Activated naive CD8-positive, alpha-beta T cell treated with anti-CD3 and anti-CD28 coated beads, Interleukin-2, amount 10 ng/mL, durations not matched to agents 7 days and 5 days (primary cell): ENCODE data around the gene HDHD5. TPM values are rescaled to one million over a fixed set of nuclear protein-coding genes. Genes with fewer than 3 reads are reported as not detected.

ENCODE experiments used
- ATAC-seq: fragments of 150-1000 bp; cut with Tn5 transposase; one replicate; pipeline ENCODE4 v1.10.0; 2021; ENCODE audit warnings: low read depth, moderate library complexity
- POLR2A ChIA-PET: fragments of 350-600 bp; sonication (Branson Sonifier 250); formaldehyde crosslinking; loops from one replicate; lab custom pipeline; 2021; ENCODE audit warnings: antibody characterized with exemption; lab: Charles Lee
- DNase-seq: peaks from one replicate; pipeline ENCODE4 v3.0.0; 2021
- H3K27ac Mint-ChIP-seq: one replicate; pipeline ENCODE4 v1.8.0; 2022; ENCODE audit warnings: mild to moderate bottlenecking, mixed read lengths
- H3K27me3 Mint-ChIP-seq: one replicate; pipeline ENCODE4 v1.8.0; 2022; ENCODE audit warnings: mild to moderate bottlenecking, moderate library complexity, mixed read lengths
- H3K36me3 Mint-ChIP-seq: one replicate; pipeline ENCODE4 v1.8.0; 2021; ENCODE audit warnings: mild to moderate bottlenecking, mixed read lengths
- H3K4me1 Mint-ChIP-seq: one replicate; pipeline ENCODE4 v1.8.0; 2021; ENCODE audit warnings: mixed read lengths
- H3K4me3 Mint-ChIP-seq: one replicate; pipeline ENCODE4 v1.8.0; 2022; ENCODE audit warnings: mild to moderate bottlenecking, moderate library complexity, mixed read lengths
- H3K9me3 Mint-ChIP-seq: one replicate; pipeline ENCODE4 v1.8.0; 2021; ENCODE audit warnings: mixed read lengths
- total RNA-seq, 2 experiments: library from RNA; stranded (reverse); gene quantifications; one replicate each; pipeline ENCODE4 v1.2.3, GENCODE V29; 2021

The HDHD5 gene
- total RNA-seq, 2 experiments from 2014 or later, result 33.7 to 34.7 TPM

DNA sequence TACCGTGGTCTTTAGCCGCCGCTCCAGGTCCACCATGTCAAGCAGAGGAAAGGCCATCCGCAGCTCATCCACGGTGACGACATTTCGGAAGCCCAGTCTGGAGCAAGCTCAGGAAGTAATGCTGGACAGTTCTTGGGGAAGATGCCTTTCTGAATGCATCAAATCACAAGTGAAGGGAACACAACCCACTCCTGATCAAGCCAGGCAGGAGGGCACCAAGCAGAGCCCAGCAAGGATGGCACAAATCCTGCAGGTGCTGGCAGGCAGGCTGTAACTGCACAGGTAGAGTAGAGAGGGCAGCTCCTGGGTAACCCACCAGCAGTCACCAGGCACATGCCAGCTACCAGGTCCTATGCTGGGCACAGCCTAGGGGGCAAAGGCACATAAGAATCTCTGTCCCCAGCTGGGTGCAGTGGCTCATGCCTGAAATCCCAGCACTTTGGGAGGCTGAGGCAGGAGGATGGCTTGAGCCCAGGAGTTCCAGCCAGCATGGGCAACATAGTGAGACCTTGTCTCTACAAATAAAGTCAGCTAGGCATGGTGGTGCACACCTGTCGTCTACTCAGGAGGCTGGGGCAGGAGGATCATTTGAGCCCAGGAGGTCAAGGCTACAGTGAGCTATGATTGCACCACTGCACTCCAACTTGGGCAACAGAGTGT lies 13.9 kb downstream of the HDHD5 start:
- ATAC-seq (no peak), DNase-seq (no peak)
- no peak overlapping the region for H3K27ac Mint-ChIP-seq
- POLR2A ChIA-PET, result no interaction called here
- no peak overlapping the region for H3K4me3 Mint-ChIP-seq
- H3K36me3 Mint-ChIP-seq, result peaks cover 12% of the 10 kb centered on the region
- no peaks in the 10 kb centered on the region for H3K27me3 Mint-ChIP-seq
- H3K9me3 Mint-ChIP-seq, result no peaks in the 10 kb centered on the region
- peaks cover 10% of the 10 kb centered on the region for H3K4me1 Mint-ChIP-seq

DNA sequence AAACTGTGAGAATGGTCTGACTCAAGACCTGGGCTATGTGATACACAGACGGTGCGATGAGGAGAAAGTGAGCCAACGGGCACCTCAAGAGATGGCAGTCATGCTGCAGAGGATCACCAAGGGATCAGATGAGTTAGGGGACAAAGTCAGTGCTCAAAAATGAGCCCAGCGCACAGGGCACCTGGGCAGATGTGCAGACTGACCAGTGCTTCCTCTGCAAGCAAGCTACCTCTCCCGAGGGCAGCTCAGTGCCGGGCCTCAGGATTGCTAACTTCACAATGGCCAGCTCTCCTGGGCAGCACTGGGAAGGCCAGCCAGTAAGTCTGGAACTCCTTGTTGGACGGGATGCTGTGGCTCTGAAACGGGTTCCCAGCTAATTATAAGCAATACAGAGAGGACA lies 15.3 kb downstream of the HDHD5 start:
- POLR2A ChIA-PET, result no interaction called here

DNA sequence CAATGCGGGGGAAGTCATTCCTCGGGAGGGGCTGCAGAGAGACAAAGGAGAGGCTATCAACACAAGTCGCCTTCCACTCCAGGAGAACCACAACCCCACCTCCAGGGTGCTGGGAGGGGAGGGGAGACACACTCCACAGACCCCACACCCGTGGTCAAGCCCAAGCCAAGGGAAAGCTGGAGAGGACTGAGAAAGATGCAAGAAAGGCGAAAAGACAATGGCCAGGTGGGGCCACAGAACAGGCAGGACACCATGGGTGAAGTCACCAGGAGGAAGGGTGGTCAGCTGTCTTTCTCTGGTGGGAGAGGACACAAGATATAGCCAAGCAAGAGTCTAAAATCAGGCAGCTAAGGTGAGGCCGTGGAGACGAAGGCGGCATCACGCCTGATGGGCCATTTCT lies 16.0 kb downstream of the HDHD5 start:
- Mint-ChIP-seq H3K27me3 (no peaks in the 10 kb centered on the region), H3K9me3 (no peaks in the 10 kb centered on the region), H3K27ac (no peak overlapping the region), H3K4me1 (peaks cover 3% of the 10 kb centered on the region), H3K4me3 (no peak overlapping the region), H3K36me3 (peaks cover 12% of the 10 kb centered on the region)
- no peak for DNase-seq
- POLR2A ChIA-PET, result no interaction called here
- ATAC-seq, result no peak

More for the DNA sequence above, 15.3 kb downstream of the HDHD5 start:
- Mint-ChIP-seq H3K27me3 (no peaks in the 10 kb centered on the region), H3K36me3 (peaks cover 12% of the 10 kb centered on the region), H3K9me3 (no peaks in the 10 kb centered on the region), H3K4me3 (no peak overlapping the region), H3K4me1 (peaks cover 7% of the 10 kb centered on the region), H3K27ac (no peak overlapping the region)
- DNase-seq, result no peak
- no peak for ATAC-seq

DNA sequence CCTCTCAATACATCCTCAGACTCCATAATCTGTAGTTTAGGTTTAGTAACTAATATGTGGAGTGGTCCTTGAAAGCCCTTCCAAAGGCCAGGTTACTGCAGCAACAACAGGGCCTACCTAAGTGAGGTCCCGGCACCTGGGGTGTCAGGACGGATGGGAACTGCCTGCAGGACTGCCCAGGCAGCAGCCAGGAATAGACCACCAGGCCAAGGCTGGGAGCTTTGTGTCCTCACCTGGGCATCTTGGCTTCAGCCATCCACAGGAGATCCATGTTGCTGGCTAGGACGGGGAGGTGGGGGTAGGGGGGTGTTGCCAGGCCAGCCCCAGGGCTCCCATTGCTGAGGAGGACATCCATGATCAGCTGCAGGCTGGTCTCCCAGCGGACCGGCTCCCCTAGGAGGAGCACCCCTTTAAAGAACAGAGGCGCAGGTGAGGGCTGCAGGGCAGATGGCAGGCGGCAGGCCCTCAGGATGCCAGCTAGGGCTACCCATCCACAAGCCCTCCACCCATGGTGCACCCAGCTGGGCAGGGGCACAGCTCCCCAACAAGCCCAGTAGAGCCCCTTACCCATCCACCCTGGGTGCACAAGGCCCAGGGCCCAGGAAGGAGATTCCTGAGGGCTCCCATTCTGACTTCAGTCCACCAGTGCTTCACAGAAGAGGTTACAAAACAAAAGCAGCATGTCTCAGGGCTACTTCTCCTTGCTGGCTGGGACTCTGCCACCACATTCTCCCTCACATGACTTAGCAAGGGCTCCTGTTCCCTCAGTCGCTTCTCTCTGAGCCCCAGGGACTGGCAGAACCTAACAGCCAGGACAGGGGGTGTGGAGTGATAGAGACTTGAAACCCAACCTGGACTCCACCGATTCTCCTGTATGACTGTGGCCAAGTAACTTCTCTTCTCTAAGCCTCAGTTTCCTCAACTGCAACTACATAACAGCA lies 18.0 kb downstream of the HDHD5 start:
- peaks cover 7% of the 10 kb centered on the region for H3K36me3 Mint-ChIP-seq
- POLR2A ChIA-PET, result interaction anchor here (0.6 kb wide), 1 partner anchor 27 kb away, joined by 4 read pairs; no protein-coding TSS in a partner anchor
- H3K9me3 Mint-ChIP-seq, result no peaks in the 10 kb centered on the region
- H3K4me1 Mint-ChIP-seq, result no peaks in the 10 kb centered on the region
- DNase-seq (no peak), ATAC-seq (no peak)
- no peak overlapping the region for H3K27ac Mint-ChIP-seq
- no peaks in the 10 kb centered on the region for H3K27me3 Mint-ChIP-seq
- no peak overlapping the region for H3K4me3 Mint-ChIP-seq

DNA sequence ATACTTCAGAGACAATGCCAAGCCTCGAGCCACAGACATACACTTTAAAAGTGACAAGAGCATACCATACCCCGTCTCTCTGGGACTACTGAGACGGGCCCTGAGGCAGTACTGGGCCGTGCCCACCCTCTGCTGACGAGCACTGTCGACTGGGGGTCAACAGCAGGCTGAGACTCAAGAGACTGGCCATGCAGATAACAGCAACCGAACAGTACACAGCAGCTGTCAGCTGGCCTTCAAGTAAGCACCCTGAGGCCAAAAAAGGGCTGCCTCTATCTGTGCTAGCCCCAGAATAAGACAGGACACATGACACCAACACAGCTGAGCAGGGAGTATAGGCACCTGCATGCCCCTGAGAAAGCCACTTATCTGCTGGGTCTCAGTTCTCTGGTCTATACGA lies 19.1 kb downstream of the HDHD5 start:
- no peaks in the 10 kb centered on the region for H3K9me3 Mint-ChIP-seq
- H3K4me3 Mint-ChIP-seq, result no peak overlapping the region
- POLR2A ChIA-PET, result no interaction called here
- no peaks in the 10 kb centered on the region for H3K27me3 Mint-ChIP-seq
- no peak overlapping the region for H3K27ac Mint-ChIP-seq
- H3K4me1 Mint-ChIP-seq, result no peaks in the 10 kb centered on the region
- peaks cover 7% of the 10 kb centered on the region for H3K36me3 Mint-ChIP-seq
- DNase-seq, result no peak
- no peak for ATAC-seq

DNA sequence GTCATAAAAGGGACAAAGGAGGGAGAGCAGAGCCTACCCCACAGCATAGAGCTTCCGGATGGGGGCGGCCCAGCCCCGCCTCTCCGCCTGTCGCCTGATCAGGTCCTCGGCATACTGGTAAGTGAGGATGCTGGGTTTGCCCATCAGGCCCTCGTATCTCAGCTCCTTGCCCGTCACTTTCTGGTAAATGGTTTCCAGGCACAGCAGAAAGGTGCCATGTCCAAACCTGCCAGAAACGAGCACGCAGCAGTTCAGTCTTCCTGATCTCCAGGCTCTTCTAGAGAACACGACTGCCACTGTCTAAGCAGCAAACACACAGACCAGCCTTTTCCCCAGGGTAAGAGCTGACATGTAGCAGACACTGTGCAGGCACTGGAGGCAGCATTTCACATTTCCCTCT lies 20.6 kb downstream of the HDHD5 start:
- ATAC-seq, result no peak
- no peak for DNase-seq
- Mint-ChIP-seq H3K9me3 (no peaks in the 10 kb centered on the region), H3K4me3 (no peak overlapping the region), H3K4me1 (no peaks in the 10 kb centered on the region), H3K27ac (no peak overlapping the region), H3K27me3 (no peaks in the 10 kb centered on the region), H3K36me3 (peaks cover 7% of the 10 kb centered on the region)
- POLR2A ChIA-PET, result no interaction called here

DNA sequence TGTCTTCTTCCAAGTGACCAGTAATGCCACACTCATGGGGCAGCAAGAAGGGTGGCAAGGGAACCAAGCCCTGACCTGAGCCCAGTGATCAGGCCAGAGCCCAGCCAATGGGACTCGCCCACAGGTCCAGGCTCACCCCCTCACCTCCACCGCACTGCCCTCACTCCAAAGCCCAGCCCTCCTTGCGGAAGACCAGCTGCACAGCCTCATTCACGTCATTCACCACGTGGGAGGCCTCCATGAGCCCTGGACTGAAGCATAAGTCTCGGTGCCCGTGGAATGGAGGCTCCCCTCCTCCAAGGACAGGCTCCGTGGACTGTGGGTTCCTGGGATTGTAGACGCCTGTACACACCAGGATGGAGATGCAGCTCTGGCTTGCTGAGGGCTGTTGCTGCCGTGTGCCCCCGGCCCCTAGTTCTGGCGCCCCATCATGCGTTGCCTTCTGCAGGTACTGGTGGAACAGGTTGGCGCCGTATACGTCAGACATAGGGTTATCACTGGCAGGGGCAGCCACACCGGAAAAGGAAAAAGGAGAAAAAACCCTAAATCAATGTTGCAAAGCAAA lies 21.1 kb downstream of the HDHD5 start:
- peaks cover 6% of the 10 kb centered on the region for H3K36me3 Mint-ChIP-seq
- no peaks in the 10 kb centered on the region for H3K4me1 Mint-ChIP-seq
- DNase-seq (no peak), ATAC-seq (no peak)
- H3K9me3 Mint-ChIP-seq, result no peaks in the 10 kb centered on the region
- H3K27ac Mint-ChIP-seq, result no peak overlapping the region
- H3K27me3 Mint-ChIP-seq, result no peaks in the 10 kb centered on the region
- no peak overlapping the region for H3K4me3 Mint-ChIP-seq
- POLR2A ChIA-PET, result no interaction called here

DNA sequence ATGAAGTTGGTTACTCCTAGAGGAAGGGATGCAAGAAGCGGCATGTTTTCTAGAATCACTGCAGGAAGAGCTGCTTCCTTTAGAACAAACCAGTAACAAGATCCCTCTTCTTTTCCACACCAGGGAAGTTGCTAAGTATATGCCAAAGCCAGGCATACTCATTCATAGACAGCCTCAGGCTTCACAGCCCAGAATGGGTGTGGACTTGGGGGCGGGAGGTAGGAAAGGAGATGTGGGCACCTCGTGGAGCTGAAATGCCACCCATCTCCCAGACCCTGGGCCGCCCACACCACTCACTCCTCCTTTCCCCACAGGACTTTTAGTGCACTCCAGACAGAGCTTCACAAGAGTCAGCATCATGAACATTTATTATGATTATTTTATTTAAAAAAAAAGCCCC lies 21.9 kb downstream of the HDHD5 start:
- H3K4me1 Mint-ChIP-seq, result no peaks in the 10 kb centered on the region
- POLR2A ChIA-PET, result no interaction called here
- no peak overlapping the region for H3K27ac Mint-ChIP-seq
- no peak overlapping the region for H3K4me3 Mint-ChIP-seq
- DNase-seq (no peak), ATAC-seq (no peak)
- H3K9me3 Mint-ChIP-seq, result no peaks in the 10 kb centered on the region
- H3K36me3 Mint-ChIP-seq, result peaks cover 6% of the 10 kb centered on the region
- no peaks in the 10 kb centered on the region for H3K27me3 Mint-ChIP-seq

DNA sequence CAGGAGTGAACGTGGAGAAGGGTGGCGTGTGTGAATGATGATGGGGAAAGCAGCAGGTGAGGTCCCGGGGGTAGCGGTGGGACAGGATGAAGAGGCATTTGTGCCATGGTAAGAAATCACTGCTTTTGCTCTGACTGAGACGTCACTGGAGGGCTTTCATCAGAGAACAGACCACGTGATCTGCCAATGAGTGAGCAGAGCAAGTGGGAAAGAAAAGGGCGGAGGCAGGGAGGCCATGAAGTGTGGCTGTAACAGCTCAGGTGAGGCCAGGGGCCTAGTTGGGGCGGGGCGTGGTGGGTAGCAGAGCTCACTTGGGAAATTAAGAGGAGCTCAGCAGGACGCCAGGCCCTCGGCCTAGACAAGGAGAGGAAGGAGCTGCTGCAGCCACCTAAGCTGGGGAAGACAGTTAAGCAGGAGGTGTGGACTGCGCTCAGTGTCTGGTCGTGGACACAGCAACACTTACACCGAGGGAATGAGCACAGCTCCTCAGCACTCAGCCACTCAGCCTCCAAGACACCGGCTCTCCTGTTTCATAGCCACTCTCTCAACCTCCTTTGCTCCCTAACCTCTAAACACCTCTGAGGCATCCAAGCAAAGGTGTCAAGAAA lies 23.8 kb downstream of the HDHD5 start:
- H3K4me3 Mint-ChIP-seq, result no peak overlapping the region
- H3K9me3 Mint-ChIP-seq, result no peaks in the 10 kb centered on the region
- H3K27me3 Mint-ChIP-seq, result no peaks in the 10 kb centered on the region
- peaks cover 3% of the 10 kb centered on the region for H3K36me3 Mint-ChIP-seq
- no peaks in the 10 kb centered on the region for H3K4me1 Mint-ChIP-seq
- DNase-seq (no peak), ATAC-seq (no peak)
- H3K27ac Mint-ChIP-seq, result no peak overlapping the region
- POLR2A ChIA-PET, result no interaction called here

DNA sequence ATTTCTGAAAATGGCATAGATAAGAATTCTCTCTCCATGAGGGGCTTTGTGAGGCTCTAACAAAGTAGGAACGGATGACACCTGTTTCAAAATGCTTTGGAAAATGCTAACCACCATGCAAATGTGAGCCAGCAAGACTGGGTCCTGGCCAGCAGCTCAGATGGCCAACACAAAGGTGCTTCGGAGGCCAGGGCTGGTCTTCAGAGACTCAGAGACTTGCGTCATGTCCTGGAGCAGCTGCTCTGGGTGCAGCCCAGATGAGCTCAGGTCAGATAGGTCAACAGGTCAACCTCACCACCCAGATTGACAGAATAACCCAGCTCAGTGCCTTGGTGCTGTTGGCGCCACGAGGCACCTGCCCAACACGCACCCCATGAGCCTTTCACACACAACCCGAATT lies 25.9 kb downstream of the HDHD5 start:
- peaks cover 2% of the 10 kb centered on the region for H3K36me3 Mint-ChIP-seq

DNA sequence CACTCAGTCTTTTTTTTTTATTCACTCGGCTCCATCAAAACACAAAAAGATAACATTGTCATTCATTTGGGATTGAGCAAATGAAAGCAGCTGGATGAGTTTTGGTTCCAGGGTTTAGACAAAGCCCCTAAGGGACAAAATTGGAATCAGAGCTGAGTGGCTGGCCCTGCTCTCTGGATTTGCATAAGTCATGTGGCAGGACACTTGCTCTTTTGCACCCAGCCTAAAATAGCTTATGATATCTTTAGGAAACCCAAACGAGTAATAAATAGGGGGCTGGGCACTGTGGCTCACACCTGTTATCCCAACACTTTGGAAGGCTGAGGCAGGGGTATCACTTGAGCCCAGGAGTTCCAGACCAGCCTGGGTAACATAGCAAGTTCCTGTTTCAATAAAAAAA lies 27.0 kb downstream of the HDHD5 start:
- POLR2A ChIA-PET, result no interaction called here
- Mint-ChIP-seq H3K9me3 (no peaks in the 10 kb centered on the region), H3K36me3 (peaks cover 2% of the 10 kb centered on the region), H3K27ac (no peak overlapping the region), H3K4me3 (no peak overlapping the region), H3K4me1 (no peaks in the 10 kb centered on the region), H3K27me3 (peaks cover 4% of the 10 kb centered on the region)
- DNase-seq (no peak), ATAC-seq (no peak)

More for the DNA sequence above, 25.9 kb downstream of the HDHD5 start:
- ATAC-seq (no peak), DNase-seq (no peak)
- POLR2A ChIA-PET, result no interaction called here
- H3K4me1 Mint-ChIP-seq, result no peaks in the 10 kb centered on the region
- no peak overlapping the region for H3K4me3 Mint-ChIP-seq
- no peaks in the 10 kb centered on the region for H3K9me3 Mint-ChIP-seq
- no peak overlapping the region for H3K27ac Mint-ChIP-seq
- H3K27me3 Mint-ChIP-seq, result no peaks in the 10 kb centered on the region

DNA sequence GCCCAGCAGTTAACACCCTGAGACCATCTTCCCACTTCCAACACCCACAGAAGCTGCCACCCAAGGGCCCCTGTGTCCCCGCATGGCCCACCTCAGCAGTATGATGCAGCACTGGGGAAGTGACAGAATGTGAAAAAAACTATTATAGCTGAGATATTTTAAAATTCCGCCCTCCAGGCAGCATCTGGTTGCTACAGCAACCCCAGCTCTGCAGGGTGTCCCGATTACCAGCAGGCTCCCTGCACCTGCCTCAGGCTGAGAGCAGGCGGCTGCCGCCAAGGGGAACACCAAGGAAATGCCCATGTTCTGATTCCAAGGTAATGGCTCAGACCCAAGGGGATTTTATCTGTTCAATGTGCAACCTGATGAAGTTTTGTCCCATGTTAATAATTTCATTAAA lies 27.4 kb downstream of the HDHD5 start:
- DNase-seq, result no peak
- POLR2A ChIA-PET, result no interaction called here
- H3K9me3 Mint-ChIP-seq, result no peaks in the 10 kb centered on the region
- H3K4me1 Mint-ChIP-seq, result no peaks in the 10 kb centered on the region
- peaks cover 4% of the 10 kb centered on the region for H3K27me3 Mint-ChIP-seq
- H3K27ac Mint-ChIP-seq, result no peak overlapping the region
- no peak for ATAC-seq
- H3K4me3 Mint-ChIP-seq, result no peak overlapping the region
- peaks cover 2% of the 10 kb centered on the region for H3K36me3 Mint-ChIP-seq

DNA sequence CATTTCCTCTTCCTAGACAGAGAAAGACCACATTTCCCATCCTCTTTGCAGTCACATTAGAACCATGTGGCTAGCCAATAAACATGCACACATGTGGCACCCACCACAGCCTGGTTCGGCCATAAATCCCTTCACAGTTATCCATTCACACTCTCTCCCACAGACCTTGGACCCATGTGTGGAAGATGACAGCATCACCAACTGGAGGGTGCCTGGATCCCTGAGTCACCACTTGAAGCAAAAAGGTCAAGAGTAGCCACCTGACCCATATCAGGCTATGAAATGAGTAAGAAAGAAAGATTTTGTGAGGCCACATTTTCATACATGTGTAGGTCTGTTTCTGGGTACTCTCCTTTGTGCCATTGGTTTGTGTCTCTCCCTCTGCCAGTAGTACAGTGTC lies 28.9 kb downstream of the HDHD5 start:
- Mint-ChIP-seq H3K4me3 (no peak overlapping the region), H3K27ac (no peak overlapping the region), H3K4me1 (no peaks in the 10 kb centered on the region), H3K36me3 (peaks cover 2% of the 10 kb centered on the region), H3K9me3 (no peaks in the 10 kb centered on the region), H3K27me3 (peaks cover 4% of the 10 kb centered on the region)
- DNase-seq, result no peak
- no peak for ATAC-seq
- POLR2A ChIA-PET, result no interaction called here
